Measurements from ENCODE around the gene METTL14. TPM values are rescaled to one million over a fixed set of nuclear protein-coding genes. Genes with fewer than 3 reads are reported as not detected.

Gene METTL14
- total RNA-seq, 1 experiment from 2014 or later = 26.1 TPM

DNA sequence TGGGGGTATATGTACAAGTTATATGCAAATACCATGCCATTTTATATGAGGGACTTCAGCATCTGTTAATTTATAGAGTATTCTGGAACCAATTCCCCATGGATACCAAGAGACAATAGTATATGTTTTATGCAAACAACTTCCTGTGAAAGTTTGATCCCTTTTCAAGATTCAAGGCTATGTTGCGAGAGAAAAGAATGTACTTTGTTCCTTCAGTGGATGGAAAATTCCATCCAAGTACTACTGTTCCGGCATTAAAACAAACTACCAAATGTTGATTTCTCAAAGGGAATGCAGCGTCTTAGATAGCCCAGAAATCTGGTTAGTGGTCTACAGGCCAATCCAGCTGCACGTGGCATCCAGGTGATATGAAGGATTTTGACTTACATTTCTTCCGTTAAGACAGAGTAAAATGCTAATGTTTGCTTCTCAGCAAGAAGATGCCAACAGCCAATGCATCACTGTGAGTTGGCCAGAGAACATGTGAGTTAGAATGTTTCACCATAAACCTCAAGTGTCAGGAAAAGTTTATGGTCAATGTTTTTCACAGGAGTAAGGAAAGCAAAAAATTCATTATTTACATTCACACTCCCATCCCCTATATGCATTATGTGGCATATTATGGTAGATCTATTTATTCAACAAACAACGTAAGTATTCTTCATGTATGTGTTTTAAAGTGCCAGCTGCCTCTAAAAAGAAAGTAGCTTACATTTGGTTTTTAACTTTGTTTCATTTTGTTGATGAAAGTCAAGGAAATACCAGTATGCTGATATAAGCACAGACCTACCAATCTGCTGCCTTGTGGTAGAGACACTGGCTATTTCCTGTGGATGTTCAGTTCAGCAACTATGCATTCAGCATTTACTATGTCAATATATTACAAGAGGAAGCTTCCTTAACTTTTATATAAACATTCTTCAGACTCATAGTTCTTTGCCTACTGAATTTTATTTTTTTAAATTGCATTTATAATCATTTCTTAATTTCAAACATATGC, 44.4 kb downstream of the METTL14 start:
- no peak for DNase-seq
- Mint-ChIP-seq H3K27me3 (ENCODE audit: unreplicated experiment) (no peaks in the 10 kb centered on the region), H3K4me3 (ENCODE audit: low read depth, unreplicated experiment) (no peak overlapping the region), H3K9me3 (ENCODE audit: low read depth, unreplicated experiment) (no peaks in the 10 kb centered on the region), H3K4me1 (ENCODE audit: low read depth, unreplicated experiment) (no peaks in the 10 kb centered on the region), H3K36me3 (ENCODE audit: insufficient read depth, unreplicated experiment) (no peaks in the 10 kb centered on the region), H3K27ac (ENCODE audit: unreplicated experiment) (no peak overlapping the region)
- no TSS peak for BruUV-seq (replicated peaks)
- intact Hi-C loops (cut with micrococcal nuclease; ENCODE audit: unreplicated experiment) = no loop called here
- CTCF ChIA-PET = no interaction called here
- TF ChIP-seq, protein P1, sequence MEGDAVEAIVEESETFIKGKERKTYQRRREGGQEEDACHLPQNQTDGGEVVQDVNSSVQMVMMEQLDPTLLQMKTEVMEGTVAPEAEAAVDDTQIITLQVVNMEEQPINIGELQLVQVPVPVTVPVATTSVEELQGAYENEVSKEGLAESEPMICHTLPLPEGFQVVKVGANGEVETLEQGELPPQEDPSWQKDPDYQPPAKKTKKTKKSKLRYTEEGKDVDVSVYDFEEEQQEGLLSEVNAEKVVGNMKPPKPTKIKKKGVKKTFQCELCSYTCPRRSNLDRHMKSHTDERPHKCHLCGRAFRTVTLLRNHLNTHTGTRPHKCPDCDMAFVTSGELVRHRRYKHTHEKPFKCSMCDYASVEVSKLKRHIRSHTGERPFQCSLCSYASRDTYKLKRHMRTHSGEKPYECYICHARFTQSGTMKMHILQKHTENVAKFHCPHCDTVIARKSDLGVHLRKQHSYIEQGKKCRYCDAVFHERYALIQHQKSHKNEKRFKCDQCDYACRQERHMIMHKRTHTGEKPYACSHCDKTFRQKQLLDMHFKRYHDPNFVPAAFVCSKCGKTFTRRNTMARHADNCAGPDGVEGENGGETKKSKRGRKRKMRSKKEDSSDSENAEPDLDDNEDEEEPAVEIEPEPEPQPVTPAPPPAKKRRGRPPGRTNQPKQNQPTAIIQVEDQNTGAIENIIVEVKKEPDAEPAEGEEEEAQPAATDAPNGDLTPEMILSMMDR (IDR thresholded peaks at IDR 0.05; ENCODE audit: unreplicated experiment) = no peak

DNA sequence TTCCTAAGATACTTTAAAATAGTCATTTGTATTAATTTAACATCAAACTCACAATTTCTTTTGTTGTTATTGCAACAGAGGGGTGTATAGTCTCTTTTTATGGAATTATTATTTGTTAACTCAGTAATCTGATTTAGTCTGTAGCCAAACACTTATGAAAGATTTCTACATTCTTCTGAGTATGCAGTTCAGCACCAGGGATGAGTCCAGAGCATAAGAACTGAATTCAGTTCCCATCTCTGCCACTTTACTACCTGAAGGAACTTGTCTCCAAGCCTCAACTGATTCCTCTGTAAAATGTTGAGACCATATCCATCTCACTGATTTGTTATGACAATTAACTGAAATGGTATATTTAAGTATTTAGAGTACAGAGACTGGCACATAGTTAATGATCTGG, 45.5 kb downstream of the METTL14 start:
- intact Hi-C loops (cut with micrococcal nuclease; ENCODE audit: unreplicated experiment) = no loop called here
- Mint-ChIP-seq H3K36me3 (ENCODE audit: insufficient read depth, unreplicated experiment) (peaks cover 6% of the 10 kb centered on the region), H3K27me3 (ENCODE audit: unreplicated experiment) (no peaks in the 10 kb centered on the region), H3K4me1 (ENCODE audit: low read depth, unreplicated experiment) (no peaks in the 10 kb centered on the region), H3K4me3 (ENCODE audit: low read depth, unreplicated experiment) (no peak overlapping the region), H3K27ac (ENCODE audit: unreplicated experiment) (no peak overlapping the region), H3K9me3 (ENCODE audit: low read depth, unreplicated experiment) (no peaks in the 10 kb centered on the region)
- no peak for DNase-seq
- BruUV-seq (replicated peaks) = no TSS peak
- CTCF ChIA-PET = no interaction called here
- TF ChIP-seq, protein P1 (IDR thresholded peaks at IDR 0.05; ENCODE audit: unreplicated experiment) = no peak

DNA sequence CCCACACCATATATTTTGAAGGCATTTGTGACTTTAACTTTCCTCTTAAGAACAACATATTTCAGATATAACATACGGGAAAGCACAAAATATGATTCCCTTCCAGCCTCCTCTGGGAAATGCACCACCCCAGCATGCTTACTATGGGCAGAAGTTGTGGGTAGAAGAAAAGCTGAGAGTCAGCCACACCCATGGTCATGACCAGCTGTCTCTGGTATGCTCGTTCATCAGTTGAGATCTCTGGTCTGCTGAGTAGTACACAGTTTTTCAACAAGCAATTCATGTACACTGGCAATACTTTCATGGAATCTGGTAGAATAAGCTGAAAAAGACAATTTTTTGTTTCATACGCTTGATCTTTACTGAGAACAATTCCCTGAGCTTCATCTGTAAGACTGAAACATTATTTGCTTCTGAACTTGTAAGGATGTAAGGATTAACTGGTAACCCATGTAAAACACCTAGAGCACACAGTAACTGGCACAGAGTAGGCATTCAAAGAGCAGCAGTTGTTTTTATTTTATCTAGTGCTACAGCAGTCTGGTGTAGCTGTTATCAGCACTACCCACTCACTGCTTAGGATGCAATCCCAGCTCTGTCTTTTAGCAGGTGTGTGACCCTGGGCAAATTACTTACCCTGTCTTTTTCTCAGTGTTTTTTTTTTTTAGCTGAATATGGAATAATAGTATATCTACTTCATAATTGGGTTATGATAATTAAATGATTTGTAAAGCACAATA, 47.6 kb downstream of the METTL14 start:
- Mint-ChIP-seq H3K36me3 (ENCODE audit: insufficient read depth, unreplicated experiment) (peaks cover 9% of the 10 kb centered on the region), H3K27ac (ENCODE audit: unreplicated experiment) (no peak overlapping the region), H3K27me3 (ENCODE audit: unreplicated experiment) (no peaks in the 10 kb centered on the region), H3K9me3 (ENCODE audit: low read depth, unreplicated experiment) (no peaks in the 10 kb centered on the region), H3K4me1 (ENCODE audit: low read depth, unreplicated experiment) (no peaks in the 10 kb centered on the region), H3K4me3 (ENCODE audit: low read depth, unreplicated experiment) (no peak overlapping the region)
- BruUV-seq (replicated peaks) = no TSS peak
- no peak for DNase-seq
- CTCF ChIA-PET = no interaction called here
- intact Hi-C loops (cut with micrococcal nuclease; ENCODE audit: unreplicated experiment) = no loop called here
- TF ChIP-seq, protein P1 (IDR thresholded peaks at IDR 0.05; ENCODE audit: unreplicated experiment) = no peak

DNA sequence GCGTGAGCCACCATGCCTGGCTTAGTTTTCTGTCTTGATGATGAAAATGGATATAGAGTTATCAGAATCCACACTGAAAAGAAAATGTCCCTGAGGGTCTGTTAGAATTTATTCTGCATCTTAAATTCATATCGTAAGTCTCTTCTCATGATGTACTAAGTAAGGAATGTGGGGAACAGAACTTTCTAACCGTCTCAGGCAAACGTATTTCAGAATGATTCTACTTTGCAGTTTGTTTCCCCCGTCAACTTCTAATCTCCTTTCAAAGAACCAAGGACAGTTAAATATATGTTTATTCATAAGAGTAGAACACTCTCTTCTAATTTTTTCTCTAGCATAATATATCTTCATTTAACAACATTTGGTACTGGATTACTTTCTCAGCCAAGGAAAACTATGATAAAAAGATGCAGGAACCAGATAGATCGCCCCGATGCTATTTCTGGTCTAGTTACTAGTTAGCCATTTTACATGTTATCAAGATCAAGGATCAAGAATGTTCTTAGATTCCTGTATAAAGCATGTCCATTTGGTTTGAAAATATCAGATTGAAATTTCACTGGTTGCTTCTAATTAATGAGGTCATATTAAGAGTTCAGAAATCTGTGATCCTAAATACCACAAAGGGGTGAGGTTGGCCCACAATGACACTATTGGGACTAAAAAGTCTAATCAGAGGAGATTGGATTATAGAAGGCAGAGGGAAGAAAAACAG, 49.5 kb downstream of the METTL14 start:
- TF ChIP-seq, protein P1 (IDR thresholded peaks at IDR 0.05; ENCODE audit: unreplicated experiment) = no peak
- no TSS peak for BruUV-seq (replicated peaks)
- H3K4me3 Mint-ChIP-seq (ENCODE audit: low read depth, unreplicated experiment) = no peak overlapping the region
- H3K27me3 Mint-ChIP-seq (ENCODE audit: unreplicated experiment) = no peaks in the 10 kb centered on the region
- CTCF ChIA-PET = no interaction called here
- peaks cover 9% of the 10 kb centered on the region for H3K36me3 Mint-ChIP-seq (ENCODE audit: insufficient read depth, unreplicated experiment)
- DNase-seq = no peak
- H3K4me1 Mint-ChIP-seq (ENCODE audit: low read depth, unreplicated experiment) = no peaks in the 10 kb centered on the region
- H3K27ac Mint-ChIP-seq (ENCODE audit: unreplicated experiment) = no peak overlapping the region
- intact Hi-C loops (cut with micrococcal nuclease; ENCODE audit: unreplicated experiment) = no loop called here
- no peaks in the 10 kb centered on the region for H3K9me3 Mint-ChIP-seq (ENCODE audit: low read depth, unreplicated experiment)

All from Calu3 (cell line).